Right atrium auricular region (tissue), 2 donors: Measurements from ENCODE around the gene RFTN1. TPM values are rescaled to one million over a fixed set of nuclear protein-coding genes. Genes with fewer than 3 reads are reported as not detected.

Experiments used
- DNase-seq: peaks from one replicate; pipeline ENCODE4 v3.0.0-alpha.2; 2019; ENCODE audit warnings: low spot score
- H3K27ac ChIP-seq, 2 donors: fragments of 200-600 bp; sonication (generic); 1 replicate in 1 of 2; 2 replicates in 1 of 2; pipeline ENCODE4 v1.5.1; 2016 to 2019
- H3K27me3 ChIP-seq, 2 donors: fragments of 200-600 bp; sonication (generic); one replicate each; pipeline versions ENCODE4 v1.5.1 to v1.6.0; 2017 to 2019
- H3K36me3 ChIP-seq: fragments of 200-600 bp; sonication (generic); one replicate; pipeline ENCODE4 v1.5.1; 2016
- H3K4me1 ChIP-seq, 2 donors: fragments of 200-600 bp; sonication (generic); one replicate each; pipeline versions ENCODE4 v1.5.1 to v1.6.0; 2017 to 2019
- H3K4me3 ChIP-seq, 2 donors: fragments of 200-600 bp; sonication (generic); 1 replicate in 1 of 2; 2 replicates in 1 of 2; pipeline ENCODE4 v1.5.1; 2017 to 2019; ENCODE audit warnings: mild to moderate bottlenecking in 1 of 2, moderate library complexity in 1 of 2
- H3K9me3 ChIP-seq, 2 donors: fragments of 200-600 bp; sonication (generic); one replicate each; pipeline ENCODE4 v1.5.1; 2019
- CTCF ChIP-seq, 2 donors: fragments of 200-600 bp; sonication (generic); IDR thresholded peaks; one replicate each; pipeline ENCODE4 v1.5.1; 2019; ENCODE audit warnings: antibody characterized with exemption in 2 of 2
- total RNA-seq, 2 donors: library from RNA; depleted of rRNA; stranded (reverse); fragments of >200 nt; gene quantifications; one replicate each; pipeline ENCODE4 v1.1.0, GENCODE V29; 2016

The RFTN1 gene
- total RNA-seq, 2 donors from 2014 or later = 15.9 to 33.6 TPM

- H3K4me1 ChIP-seq = peaks cover 0 to 17% of the 10 kb centered on the region in 2 donors
- no peak for TF ChIP-seq CTCF (IDR thresholded peaks at IDR 0.05)
- no peaks in the 10 kb centered on the region for H3K27me3 ChIP-seq
- no peaks in the 10 kb centered on the region for H3K36me3 ChIP-seq
- no peak overlapping the region for H3K27ac ChIP-seq
- no peak for DNase-seq
- no peak overlapping the region for H3K4me3 ChIP-seq
- H3K9me3 ChIP-seq = no peaks in the 10 kb centered on the region
Measured at GRCh38 chr3:16301507-16301906, 212.0 kb downstream of the RFTN1 start.

- Histone ChIP-seq H3K4me3 (no peak overlapping the region), H3K27me3 (no peaks in the 10 kb centered on the region), H3K9me3 (no peaks in the 10 kb centered on the region), H3K36me3 (no peaks in the 10 kb centered on the region), H3K4me1 (peaks cover 0 to 17% of the 10 kb centered on the region in 2 donors), H3K27ac (no peak overlapping the region)
- no peak for DNase-seq
- no peak for TF ChIP-seq CTCF (IDR thresholded peaks at IDR 0.05)
Measured at GRCh38 chr3:16300881-16301359, 212.6 kb downstream of the RFTN1 start.

- Histone ChIP-seq H3K36me3 (no peaks in the 10 kb centered on the region), H3K9me3 (no peaks in the 10 kb centered on the region), H3K4me3 (no peak overlapping the region), H3K4me1 (peaks cover 0 to 16% of the 10 kb centered on the region in 2 donors), H3K27ac (no peak overlapping the region), H3K27me3 (no peaks in the 10 kb centered on the region)
- DNase-seq = no peak
- TF ChIP-seq CTCF (IDR thresholded peaks at IDR 0.05) = no peak
Measured at GRCh38 chr3:16300307-16300706, 213.2 kb downstream of the RFTN1 start.

- no peaks in the 10 kb centered on the region for H3K36me3 ChIP-seq
- H3K27ac ChIP-seq = no peak overlapping the region
- no peak for TF ChIP-seq CTCF (IDR thresholded peaks at IDR 0.05)
- H3K27me3 ChIP-seq = no peaks in the 10 kb centered on the region
- no peaks in the 10 kb centered on the region for H3K9me3 ChIP-seq
- peaks cover 0 to 11% of the 10 kb centered on the region in 2 donors for H3K4me1 ChIP-seq
- H3K4me3 ChIP-seq = no peak overlapping the region
- DNase-seq = no peak
Measured at GRCh38 chr3:16299746-16300145, 213.8 kb downstream of the RFTN1 start.

- no peaks in the 10 kb centered on the region for H3K27me3 ChIP-seq
- no peaks in the 10 kb centered on the region for H3K9me3 ChIP-seq
- H3K4me3 ChIP-seq = no peak overlapping the region
- H3K27ac ChIP-seq = no peak overlapping the region
- no peaks in the 10 kb centered on the region for H3K36me3 ChIP-seq
- peaks cover 0 to 11% of the 10 kb centered on the region in 2 donors for H3K4me1 ChIP-seq
- no peak for TF ChIP-seq CTCF (IDR thresholded peaks at IDR 0.05)
- DNase-seq = no peak
Measured at GRCh38 chr3:16298891-16299290, 214.6 kb downstream of the RFTN1 start.
